Uterus (tissue), 2 donors: ENCODE measurements around the gene FMN2.

Experiments used
- POLR2A ChIP-seq, 2 donors: fragments of 450-650 bp; IDR thresholded peaks; one replicate each; pipeline ENCODE4 v1.6.1; 2016; ENCODE audit warnings: antibody characterized with exemption in 2 of 2, mild to moderate bottlenecking in 1 of 2, moderate library complexity in 1 of 2
- TF ChIP-seq, protein P1 (sequence below), 4 experiments: fragments of 200-600 bp in 2 of 4; fragments of 450-650 bp in 2 of 4; sonication (generic) in 2 of 4; IDR thresholded peaks; one replicate each; pipeline ENCODE4 v1.5.1; 2016 to 2019; ENCODE audit warnings: antibody characterized with exemption in 4 of 4, mild to moderate bottlenecking in 2 of 4, moderate library complexity in 1 of 4

DNA sequence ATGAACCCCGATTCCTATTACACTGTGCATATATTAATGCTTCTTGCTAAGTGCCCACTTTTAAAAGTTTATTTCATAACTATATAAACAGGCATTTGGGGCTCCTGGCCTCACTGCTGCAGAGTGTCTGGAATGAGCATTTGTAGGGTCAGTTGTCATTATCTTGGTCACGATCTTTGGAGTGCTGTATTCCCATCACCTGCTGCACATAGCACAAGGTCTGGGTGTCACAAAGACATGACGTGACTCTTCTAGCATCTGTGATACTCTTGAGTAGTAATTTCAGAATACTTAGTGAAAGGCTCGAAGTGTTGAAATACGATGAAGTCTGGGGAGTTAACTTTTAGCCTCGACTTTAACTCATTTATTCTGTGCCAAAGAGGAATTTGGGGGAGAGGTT lies 186.4 kb downstream of the FMN2 start:
- TF ChIP-seq, protein P1, sequence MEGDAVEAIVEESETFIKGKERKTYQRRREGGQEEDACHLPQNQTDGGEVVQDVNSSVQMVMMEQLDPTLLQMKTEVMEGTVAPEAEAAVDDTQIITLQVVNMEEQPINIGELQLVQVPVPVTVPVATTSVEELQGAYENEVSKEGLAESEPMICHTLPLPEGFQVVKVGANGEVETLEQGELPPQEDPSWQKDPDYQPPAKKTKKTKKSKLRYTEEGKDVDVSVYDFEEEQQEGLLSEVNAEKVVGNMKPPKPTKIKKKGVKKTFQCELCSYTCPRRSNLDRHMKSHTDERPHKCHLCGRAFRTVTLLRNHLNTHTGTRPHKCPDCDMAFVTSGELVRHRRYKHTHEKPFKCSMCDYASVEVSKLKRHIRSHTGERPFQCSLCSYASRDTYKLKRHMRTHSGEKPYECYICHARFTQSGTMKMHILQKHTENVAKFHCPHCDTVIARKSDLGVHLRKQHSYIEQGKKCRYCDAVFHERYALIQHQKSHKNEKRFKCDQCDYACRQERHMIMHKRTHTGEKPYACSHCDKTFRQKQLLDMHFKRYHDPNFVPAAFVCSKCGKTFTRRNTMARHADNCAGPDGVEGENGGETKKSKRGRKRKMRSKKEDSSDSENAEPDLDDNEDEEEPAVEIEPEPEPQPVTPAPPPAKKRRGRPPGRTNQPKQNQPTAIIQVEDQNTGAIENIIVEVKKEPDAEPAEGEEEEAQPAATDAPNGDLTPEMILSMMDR (IDR thresholded peaks at IDR 0.05), result no peak
- TF ChIP-seq POLR2A (IDR thresholded peaks at IDR 0.05), result no peak
